Neural progenitor cell (in vitro differentiated cells): Measurements from ENCODE around the gene THSD4.

ENCODE experiments used
- EZH2 ChIP-seq: fragments of 200-600 bp; sonication (generic); IDR thresholded peaks from 2 replicates; pipeline ENCODE4 v1.6.1; 2017; ENCODE audit warnings: antibody characterized with exemption, mild to moderate bottlenecking, moderate library complexity
- EZH2phosphoT487 ChIP-seq: fragments of 200-600 bp; sonication (generic); IDR thresholded peaks from 2 replicates; pipeline ENCODE4 v1.6.1; 2017; ENCODE audit warnings: antibody characterized with exemption
- TF ChIP-seq, protein P1 (sequence below): fragments of 200-600 bp; sonication (generic); IDR thresholded peaks from 2 replicates; pipeline ENCODE4 v1.5.1; 2017; ENCODE audit warnings: antibody characterized with exemption, mild to moderate bottlenecking

DNA sequence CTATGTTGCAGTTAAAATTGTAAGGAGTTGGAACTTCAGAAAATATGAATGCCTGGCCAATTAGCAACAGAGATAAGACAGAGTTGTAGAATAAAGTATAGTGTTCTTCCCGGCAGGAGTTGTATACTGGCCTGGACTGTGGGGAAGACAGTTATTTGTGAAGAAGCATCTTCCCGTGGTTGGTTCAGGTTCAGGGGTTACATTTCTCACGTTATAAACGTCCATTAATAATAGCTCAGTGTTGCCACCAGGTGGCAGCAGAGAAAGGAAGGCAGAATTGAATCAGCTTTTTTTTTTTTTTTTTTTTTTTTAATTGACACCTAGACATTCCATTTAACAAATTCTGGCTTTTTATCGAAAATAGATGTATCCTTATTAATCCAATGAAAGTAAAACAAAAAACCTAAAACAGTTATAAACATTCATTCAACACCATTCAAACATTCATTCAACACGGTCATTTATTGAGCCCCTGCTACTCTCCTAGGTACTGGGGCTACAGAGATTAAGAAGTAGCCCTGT lies 628.7 kb downstream of the THSD4 start:
- TF ChIP-seq, protein P1, sequence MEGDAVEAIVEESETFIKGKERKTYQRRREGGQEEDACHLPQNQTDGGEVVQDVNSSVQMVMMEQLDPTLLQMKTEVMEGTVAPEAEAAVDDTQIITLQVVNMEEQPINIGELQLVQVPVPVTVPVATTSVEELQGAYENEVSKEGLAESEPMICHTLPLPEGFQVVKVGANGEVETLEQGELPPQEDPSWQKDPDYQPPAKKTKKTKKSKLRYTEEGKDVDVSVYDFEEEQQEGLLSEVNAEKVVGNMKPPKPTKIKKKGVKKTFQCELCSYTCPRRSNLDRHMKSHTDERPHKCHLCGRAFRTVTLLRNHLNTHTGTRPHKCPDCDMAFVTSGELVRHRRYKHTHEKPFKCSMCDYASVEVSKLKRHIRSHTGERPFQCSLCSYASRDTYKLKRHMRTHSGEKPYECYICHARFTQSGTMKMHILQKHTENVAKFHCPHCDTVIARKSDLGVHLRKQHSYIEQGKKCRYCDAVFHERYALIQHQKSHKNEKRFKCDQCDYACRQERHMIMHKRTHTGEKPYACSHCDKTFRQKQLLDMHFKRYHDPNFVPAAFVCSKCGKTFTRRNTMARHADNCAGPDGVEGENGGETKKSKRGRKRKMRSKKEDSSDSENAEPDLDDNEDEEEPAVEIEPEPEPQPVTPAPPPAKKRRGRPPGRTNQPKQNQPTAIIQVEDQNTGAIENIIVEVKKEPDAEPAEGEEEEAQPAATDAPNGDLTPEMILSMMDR: peak; percentile 78
- TF ChIP-seq EZH2: no peak
- TF ChIP-seq EZH2phosphoT487: no peak
